Spleen (tissue), 11 donors: ENCODE data around the gene VPS8. TPM values are rescaled to one million over a fixed set of nuclear protein-coding genes. Genes with fewer than 3 reads are reported as not detected.

Experiments
- DNase-seq: peaks from one replicate; pipeline ENCODE4 v3.0.0-alpha.2; 2020
- H3K27ac ChIP-seq, 8 donors: fragments of 200-600 bp; sonication (generic) in 7 of 8; 1 replicate in 4 of 8; 2 replicates in 4 of 8; pipeline versions ENCODE4 v1.5.0 to v1.8.0; 2016 to 2021; ENCODE audit warnings: inconsistent platforms in 4 of 8, mild to moderate bottlenecking in 4 of 8, moderate library complexity in 1 of 8
- H3K27me3 ChIP-seq, 7 donors: fragments of 200-600 bp; sonication (generic) in 6 of 7; replicated peaks in 1 of 7; 1 replicate in 4 of 7; 2 replicates in 3 of 7; pipeline versions ENCODE4 v1.5.0 to v1.8.0; 2016 to 2021; ENCODE audit warnings: inconsistent platforms in 3 of 7, mild to moderate bottlenecking in 1 of 7
- H3K36me3 ChIP-seq, 6 donors: fragments of 200-600 bp; sonication (generic) in 5 of 6; 1 replicate in 4 of 6; 2 replicates in 2 of 6; pipeline versions ENCODE4 v1.5.0 to v1.8.0; 2016 to 2021; ENCODE audit warnings: inconsistent platforms in 2 of 6
- H3K4me1 ChIP-seq, 6 donors: fragments of 200-600 bp; sonication (generic) in 5 of 6; 1 replicate in 3 of 6; 2 replicates in 3 of 6; pipeline versions ENCODE4 v1.5.0 to v1.8.0; 2016 to 2021; ENCODE audit warnings: inconsistent platforms in 3 of 6
- H3K4me3 ChIP-seq, 8 donors: fragments of 200-600 bp; sonication (generic) in 7 of 8; 1 replicate in 4 of 8; 2 replicates in 4 of 8; pipeline versions ENCODE4 v1.5.0 to v1.8.0; 2016 to 2021; ENCODE audit warnings: inconsistent platforms in 4 of 8, mild to moderate bottlenecking in 4 of 8, moderate library complexity in 2 of 8
- H3K9me3 ChIP-seq, 8 donors: fragments of 200-600 bp; sonication (generic) in 7 of 8; 1 replicate in 4 of 8; 2 replicates in 4 of 8; pipeline versions ENCODE4 v1.5.0 to v1.8.0; 2016 to 2021; ENCODE audit warnings: inconsistent platforms in 4 of 8
- POLR2A ChIP-seq, 3 donors: fragments of 450-650 bp; IDR thresholded peaks; one replicate each; pipeline ENCODE4 v1.5.1; 2017; ENCODE audit warnings: antibody characterized with exemption in 3 of 3, mild to moderate bottlenecking in 1 of 3
- POLR2AphosphoS5 ChIP-seq, 3 donors: sonication (generic); formaldehyde crosslinking; IDR thresholded peaks; one replicate each; pipeline ENCODE4 v1.5.1; 2017; ENCODE audit warnings: antibody characterized with exemption in 3 of 3
- WGBS, 5 donors: extraction: QIAGEN DNeasy Blood & Tissue Kit in 3 of 5; methylation state at CpG; one replicate each; pipeline versions ENCODE4 v1.1.5 to v1.1.7; 2013 to 2018; 5-methylcytosine and 5-hydroxymethylcytosine counted together
- intact Hi-C: fragments of 100-400 bp; cut with DNase I; formaldehyde crosslinking; loops from one replicate; pipeline ENCODE4 v1.15.0; 2023; ENCODE audit warnings: low total_unique reads
- polyA plus RNA-seq, 3 donors: library from polyadenylated mRNA; stranded (reverse); fragments of 200-250 nt; gene quantifications; one replicate each; pipeline ENCODE4 v1.2.1, GENCODE V29; 2013
- total RNA-seq, 7 donors: library from RNA; depleted of rRNA in 3 of 7; stranded (reverse); fragments of >200 nt in 3 of 7; fragmentation: NEBNext Ultra II Directional in 4 of 7; extraction: Animal tissue kit (Norgen Biotek cat#: 25700) in 4 of 7; gene quantifications; one replicate each; pipeline versions ENCODE4 v1.1.0 to v1.2.1, GENCODE V29; 2016 to 2021
- TF ChIP-seq, protein P1 (sequence below), 11 experiments: fragments of 200-600 bp in 7 of 11; fragments of 450-650 bp in 4 of 11; sonication (generic) in 4 of 11; IDR thresholded peaks in 8 of 11; conservative IDR thresholded peaks in 3 of 11; 1 replicate in 7 of 11; 2 replicates in 4 of 11; pipeline versions ENCODE4 v1.4.0 to v1.8.0; 2016 to 2021; ENCODE audit warnings: antibody characterized with exemption in 11 of 11, inconsistent platforms in 4 of 11, mild to moderate bottlenecking in 1 of 11
- donor health status: healthy with polysubstance abuse.
- donor health status: DM: no; HTN: no; CAD: no; lungs with moderate emphysema.
- donor health status: DM: no; HTN: no; CAD: no.
- donor health status: Bipolar disorder and iron deficiency.
- donor health status: healthy.
- donor health status: DM: no; HTN: no; CAD: no.
- donor health status: DM: yes; HTN: yes; CAD: no.

Gene VPS8
- total and polyA plus RNA-seq, 10 donors: 9.1 to 169 (median 97.5) TPM

- no peaks in the 10 kb centered on the region for H3K4me1 ChIP-seq
- no peak overlapping the region for H3K4me3 ChIP-seq
- intact Hi-C loops: no loop called here
- DNase-seq: no peak
- WGBS, 5 donors: 95 to 98% (median 97%) methylated on average over 1 of the region's 1 CpG
- H3K36me3 ChIP-seq: peaks cover 0 to 62% (median 7%) of the 10 kb centered on the region in 6 donors
- peaks cover 0 to 39% (median 24%) of the 10 kb centered on the region in 8 donors for H3K9me3 ChIP-seq
- no peak overlapping the region for H3K27ac ChIP-seq
- no peaks in the 10 kb centered on the region for H3K27me3 ChIP-seq
- TF ChIP-seq POLR2AphosphoS5 (IDR thresholded peaks at IDR 0.05) (no peak), POLR2A (IDR thresholded peaks at IDR 0.05) (no peak)
- TF ChIP-seq, protein P1, sequence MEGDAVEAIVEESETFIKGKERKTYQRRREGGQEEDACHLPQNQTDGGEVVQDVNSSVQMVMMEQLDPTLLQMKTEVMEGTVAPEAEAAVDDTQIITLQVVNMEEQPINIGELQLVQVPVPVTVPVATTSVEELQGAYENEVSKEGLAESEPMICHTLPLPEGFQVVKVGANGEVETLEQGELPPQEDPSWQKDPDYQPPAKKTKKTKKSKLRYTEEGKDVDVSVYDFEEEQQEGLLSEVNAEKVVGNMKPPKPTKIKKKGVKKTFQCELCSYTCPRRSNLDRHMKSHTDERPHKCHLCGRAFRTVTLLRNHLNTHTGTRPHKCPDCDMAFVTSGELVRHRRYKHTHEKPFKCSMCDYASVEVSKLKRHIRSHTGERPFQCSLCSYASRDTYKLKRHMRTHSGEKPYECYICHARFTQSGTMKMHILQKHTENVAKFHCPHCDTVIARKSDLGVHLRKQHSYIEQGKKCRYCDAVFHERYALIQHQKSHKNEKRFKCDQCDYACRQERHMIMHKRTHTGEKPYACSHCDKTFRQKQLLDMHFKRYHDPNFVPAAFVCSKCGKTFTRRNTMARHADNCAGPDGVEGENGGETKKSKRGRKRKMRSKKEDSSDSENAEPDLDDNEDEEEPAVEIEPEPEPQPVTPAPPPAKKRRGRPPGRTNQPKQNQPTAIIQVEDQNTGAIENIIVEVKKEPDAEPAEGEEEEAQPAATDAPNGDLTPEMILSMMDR (IDR thresholded peaks at IDR 0.05 in 8 of 11, conservative IDR thresholded peaks at IDR 0.05 in 3 of 11): no peak
Observed at GRCh38 chr3:185037801-185038200, 225.8 kb downstream of the VPS8 start.

GRCh38 chr3:185040425-185040824 is 228.5 kb downstream of the VPS8 start:
- peaks cover 0 to 32% (median 23%) of the 10 kb centered on the region in 8 donors for H3K9me3 ChIP-seq
- no peak for DNase-seq
- H3K36me3 ChIP-seq: peaks cover 0 to 64% (median 0%) of the 10 kb centered on the region in 6 donors
- H3K27me3 ChIP-seq: no peaks in the 10 kb centered on the region
- intact Hi-C loops: no loop called here
- no peak overlapping the region for H3K4me3 ChIP-seq
- peaks cover 0 to 12% (median 3%) of the 10 kb centered on the region in 6 donors for H3K4me1 ChIP-seq
- no peak overlapping the region for H3K27ac ChIP-seq
- TF ChIP-seq, protein P1 (IDR thresholded peaks at IDR 0.05 in 8 of 11, conservative IDR thresholded peaks at IDR 0.05 in 3 of 11): no peak
- TF ChIP-seq POLR2AphosphoS5 (IDR thresholded peaks at IDR 0.05) (no peak), POLR2A (IDR thresholded peaks at IDR 0.05) (no peak)
- WGBS, 5 donors: 92 to 100% (median 97%) methylated on average over 1 of the region's 1 CpG

- WGBS, 5 donors: 95 to 98% (median 96%) methylated on average over 4 of the region's 4 CpGs
- H3K4me3 ChIP-seq: no peak overlapping the region
- H3K4me1 ChIP-seq: peaks cover 0 to 19% (median 4%) of the 10 kb centered on the region in 6 donors
- intact Hi-C loops: no loop called here
- TF ChIP-seq POLR2A (IDR thresholded peaks at IDR 0.05) (no peak), POLR2AphosphoS5 (IDR thresholded peaks at IDR 0.05) (no peak)
- TF ChIP-seq, protein P1 (IDR thresholded peaks at IDR 0.05 in 8 of 11, conservative IDR thresholded peaks at IDR 0.05 in 3 of 11): no peak
- DNase-seq: no peak
- peaks cover 0 to 60% (median 0%) of the 10 kb centered on the region in 6 donors for H3K36me3 ChIP-seq
- no peak overlapping the region for H3K27ac ChIP-seq
- H3K27me3 ChIP-seq: no peaks in the 10 kb centered on the region
- H3K9me3 ChIP-seq: peaks cover 0 to 20% (median 12%) of the 10 kb centered on the region in 8 donors
Observed at GRCh38 chr3:185041540-185041939, 229.6 kb downstream of the VPS8 start.

DNA sequence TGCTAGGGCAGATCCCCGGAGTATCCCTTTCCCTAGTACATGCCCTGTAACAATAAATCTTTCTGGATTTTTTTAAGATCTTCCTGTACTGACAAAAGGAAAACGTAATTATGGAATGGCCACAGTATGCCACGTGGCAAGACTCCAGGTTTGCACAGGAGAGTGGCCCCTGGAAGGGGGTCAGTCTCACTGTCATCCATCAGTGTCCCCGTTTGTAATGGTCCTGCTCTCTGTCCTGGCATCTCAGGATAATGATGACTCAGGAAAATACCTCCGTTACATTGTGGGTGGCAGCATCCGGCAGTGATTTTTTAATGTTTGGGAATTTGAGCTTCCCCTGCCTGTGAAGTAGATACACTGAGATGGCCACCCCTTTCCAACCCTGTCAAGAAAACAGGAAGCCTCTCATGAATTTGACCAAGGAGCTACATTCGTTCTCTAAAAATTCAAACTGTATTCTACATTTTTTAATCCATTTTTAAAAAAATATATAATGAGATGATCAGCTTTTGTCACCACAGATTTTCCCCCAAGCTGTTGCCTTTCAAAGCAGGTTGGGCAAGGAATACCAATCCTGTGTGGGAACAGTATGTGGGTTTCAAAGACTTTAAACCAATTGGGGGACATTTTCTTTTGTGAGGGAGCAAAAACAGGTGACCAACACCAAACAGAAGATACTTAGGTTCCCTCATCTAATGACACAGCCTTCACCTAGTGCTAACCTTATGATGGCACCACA is 230.5 kb downstream of the VPS8 start:
- 62 to 89% (median 79%) methylated on average over 7 of the region's 7 CpGs for WGBS, 5 donors
- TF ChIP-seq POLR2AphosphoS5 (IDR thresholded peaks at IDR 0.05) (no peak), POLR2A (IDR thresholded peaks at IDR 0.05) (no peak)
- TF ChIP-seq, protein P1 (IDR thresholded peaks at IDR 0.05 in 8 of 11, conservative IDR thresholded peaks at IDR 0.05 in 3 of 11): no peak
- H3K9me3 ChIP-seq: peaks cover 0 to 11% (median 2%) of the 10 kb centered on the region in 8 donors
- no peaks in the 10 kb centered on the region for H3K27me3 ChIP-seq
- H3K36me3 ChIP-seq: peaks cover 0 to 65% (median 3%) of the 10 kb centered on the region in 6 donors
- H3K27ac ChIP-seq: peak overlapping the region in 3 of 8 donors; percentile 3 to 44 (median 7)
- intact Hi-C loops: no loop called here
- DNase-seq: no peak
- H3K4me1 ChIP-seq: peaks cover 0 to 27% (median 5%) of the 10 kb centered on the region in 6 donors
- no peak overlapping the region for H3K4me3 ChIP-seq
